Head of caudate nucleus (tissue), 42 donors: ENCODE data around the gene CYB561.

Source experiments
- DNase-seq, 42 donors: peaks; one replicate each; pipeline versions ENCODE4 v3.0.0 to v3.0.0-alpha.2; 2020 to 2021; ENCODE audit warnings: mixed read lengths in 7 of 42
- intact Hi-C: fragments of 100-400 bp; cut with DNase I; formaldehyde crosslinking; loops from one replicate; pipeline ENCODE4 v1.15.0; 2022

Gene CYB561

DNA sequence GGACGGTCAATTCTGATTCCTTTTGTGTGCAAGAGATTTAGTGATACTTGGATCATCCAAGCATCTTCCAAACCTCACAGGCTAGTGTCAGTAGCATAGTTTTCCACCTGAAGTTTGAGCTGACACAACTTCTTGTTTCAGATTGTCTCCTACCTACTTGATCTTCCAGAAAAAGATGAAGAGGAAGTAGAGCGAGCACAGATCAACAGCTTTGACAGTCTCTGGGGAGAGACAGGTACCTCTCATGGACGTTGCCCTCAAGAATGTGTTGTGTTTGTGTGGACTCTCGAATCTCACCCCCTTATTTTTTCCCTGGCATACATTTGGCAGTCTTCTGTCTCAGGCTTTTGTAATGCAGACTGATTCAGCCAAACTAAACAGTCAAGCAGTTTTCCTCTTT, 47.4 kb downstream of the CYB561 start:
- intact Hi-C loops, result no loop called here
- DNase-seq, result no peak

DNA sequence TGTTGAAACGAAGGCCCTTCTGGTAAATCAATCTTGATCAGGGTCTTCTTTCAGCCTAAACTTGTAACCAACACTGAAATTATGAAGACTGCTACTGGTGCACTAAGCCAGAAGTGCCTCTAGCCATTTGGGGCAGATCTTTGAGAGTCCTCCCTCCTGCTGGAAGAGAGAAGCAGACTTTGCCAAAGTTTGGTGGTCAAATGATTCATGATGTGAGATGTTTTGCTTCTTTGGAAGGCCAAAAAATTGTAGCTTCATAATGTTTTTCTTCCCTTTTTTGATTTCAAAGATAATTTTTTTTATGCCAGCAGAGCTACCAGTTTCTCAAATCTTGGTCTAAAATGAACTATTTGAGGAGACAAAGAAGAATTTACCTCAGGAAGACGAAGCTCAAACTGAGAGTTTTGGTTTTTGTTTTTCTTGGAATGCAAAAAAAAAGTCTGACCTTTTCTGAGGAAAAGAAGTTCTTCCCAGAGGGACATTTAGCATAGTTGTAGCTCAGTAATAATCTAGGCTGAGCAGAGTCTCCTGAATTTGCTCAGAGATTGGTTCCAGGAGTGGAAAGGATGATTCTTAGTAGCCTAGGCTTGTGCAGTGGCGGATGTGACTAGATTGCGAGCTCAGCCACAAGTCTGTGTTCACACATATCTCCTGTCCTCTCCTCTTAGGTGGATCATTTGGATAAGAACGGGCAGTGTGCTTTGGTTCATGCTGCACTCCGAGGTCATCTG, 50.9 kb downstream of the CYB561 start:
- intact Hi-C loops, result no loop called here

DNA sequence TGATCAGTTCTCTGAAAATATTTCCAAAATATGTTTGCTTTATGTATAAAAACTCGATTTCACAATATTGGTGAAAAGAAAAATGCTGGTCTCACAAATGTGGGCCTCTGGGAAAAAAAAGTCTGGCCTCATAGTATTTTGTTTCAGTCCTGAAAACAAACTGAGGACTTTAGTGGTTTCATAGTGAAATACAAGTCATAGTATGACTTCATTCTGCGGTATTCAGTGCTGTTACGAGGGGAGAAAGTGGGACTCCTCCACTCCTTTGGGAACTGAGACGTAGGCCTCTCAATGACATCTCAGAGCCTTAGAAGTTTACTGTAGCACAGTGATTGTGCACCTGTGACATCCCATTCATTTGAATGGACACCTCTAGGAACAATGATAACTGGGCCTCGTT, 56.0 kb downstream of the CYB561 start:
- intact Hi-C loops, result no loop called here
- DNase-seq, result no peak

More for the DNA sequence above, 50.9 kb downstream of the CYB561 start:
- DNase-seq, result no peak

DNA sequence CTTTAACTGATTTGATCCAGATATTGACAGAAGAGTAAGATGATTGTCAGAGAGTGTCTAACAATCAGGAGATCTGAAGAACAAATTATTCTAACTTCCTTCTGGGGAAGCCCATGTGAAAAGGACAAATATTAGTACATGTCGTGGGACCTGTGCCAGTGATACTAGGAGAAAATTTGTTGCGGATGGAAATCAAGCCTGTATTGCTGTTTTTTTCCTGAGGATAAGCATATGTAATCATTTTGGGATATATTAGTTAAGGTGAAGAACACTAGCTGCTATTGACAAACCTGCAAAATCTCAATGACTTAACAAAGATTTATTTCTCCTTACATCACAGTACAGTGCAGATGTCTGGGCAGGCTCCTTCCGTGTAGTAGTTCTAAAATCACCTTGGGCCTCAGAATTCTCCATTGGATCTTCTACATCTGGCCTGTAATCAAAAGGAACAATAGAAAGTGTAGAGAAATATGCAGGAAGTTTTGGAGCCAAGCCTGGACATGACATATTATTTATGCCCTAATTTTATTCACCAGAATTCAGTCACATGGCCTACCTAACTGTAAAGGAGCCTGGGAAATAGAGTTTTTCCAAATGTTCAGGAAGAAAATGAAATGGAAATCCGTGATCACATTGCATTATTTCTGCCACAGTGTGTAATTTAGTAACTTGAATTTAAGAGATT, 58.3 kb downstream of the CYB561 start:
- no peak for DNase-seq
- intact Hi-C loops, result no loop called here

DNA sequence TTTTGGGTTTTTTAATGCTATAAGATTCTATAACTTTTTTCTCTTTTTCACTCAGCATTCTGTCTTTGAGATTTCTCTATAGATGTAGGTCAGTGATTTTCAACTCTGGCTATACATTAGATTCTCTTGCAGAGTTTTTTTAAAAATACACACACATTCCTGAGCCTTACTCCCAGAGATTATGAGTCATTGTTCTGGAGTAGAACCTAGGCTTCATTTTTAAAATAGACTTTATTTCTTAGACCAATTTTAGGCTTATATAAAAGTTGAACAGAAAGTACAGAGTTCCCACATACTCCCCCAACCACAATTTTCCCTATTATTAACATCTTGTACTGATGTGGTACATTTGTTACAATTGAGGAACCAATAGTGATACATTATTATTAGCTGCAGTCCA, 63.3 kb downstream of the CYB561 start:
- no peak for DNase-seq
- intact Hi-C loops, result no loop called here
